Osteoblast (primary cell): ENCODE results near the gene IRAG1. TPM values are rescaled to one million over a fixed set of nuclear protein-coding genes. Genes with fewer than 3 reads are reported as not detected.

Experiments
- DNase-seq: peaks from one replicate; pipeline ENCODE4 v3.0.0; 2011; ENCODE audit warnings: low spot score, mixed read lengths; ENCODE audit not compliant: insufficient read length; ENCODE audit errors: missing footprints
- H2AFZ ChIP-seq: 2 replicates; pipeline ENCODE4 v1.6.0; 2011; ENCODE audit warnings: mild to moderate bottlenecking, low read length
- H3K27ac ChIP-seq: 2 replicates; pipeline ENCODE4 v1.5.1; 2011; ENCODE audit warnings: mild to moderate bottlenecking, low read depth, low read length, moderate library complexity
- H3K27me3 ChIP-seq: 2 replicates; pipeline ENCODE4 v1.6.0; 2012; ENCODE audit warnings: mild to moderate bottlenecking, control low read depth, inconsistent platforms, low read length, moderate library complexity; ENCODE audit not compliant: insufficient read depth
- H3K36me3 ChIP-seq: 2 replicates; pipeline ENCODE4 v1.5.1; 2011; ENCODE audit warnings: mild to moderate bottlenecking, low read length, control low read depth, moderate library complexity; ENCODE audit not compliant: insufficient read depth
- H3K4me1 ChIP-seq: 2 replicates; pipeline ENCODE4 v1.5.1; 2011; ENCODE audit warnings: mild to moderate bottlenecking, low read length, control low read depth, moderate library complexity; ENCODE audit not compliant: insufficient read depth
- H3K4me2 ChIP-seq: 2 replicates; pipeline ENCODE4 v1.6.0; 2011; ENCODE audit warnings: mild to moderate bottlenecking, low read length; ENCODE audit not compliant: insufficient read depth
- H3K4me3 ChIP-seq: fragments of 200-600 bp; sonication (generic); 3 replicates; pipeline ENCODE4 v1.5.1; 2012; ENCODE audit warnings: mild to moderate bottlenecking, low read length, inconsistent platforms; ENCODE audit not compliant: insufficient read depth
- H3K79me2 ChIP-seq: 2 replicates; pipeline ENCODE4 v1.6.0; 2012; ENCODE audit warnings: mild to moderate bottlenecking, low read length, control low read depth, inconsistent platforms; ENCODE audit not compliant: insufficient read depth
- H3K9me3 ChIP-seq: 2 replicates; pipeline ENCODE4 v1.5.1; 2011; ENCODE audit warnings: low read depth, low read length, control low read depth
- H4K20me1 ChIP-seq: 2 replicates; pipeline ENCODE4 v1.6.0; 2012; ENCODE audit warnings: mild to moderate bottlenecking, low read length, control low read depth; ENCODE audit not compliant: insufficient read depth
- CTCF ChIP-seq: IDR thresholded peaks from 2 replicates; pipeline ENCODE4 v1.5.1; 2011; ENCODE audit warnings: mild to moderate bottlenecking, low read depth, low read length, moderate library complexity; ENCODE audit errors: extremely low read depth
- small RNA-seq: library from RNA; depleted of rRNA; stranded (forward); fragments of <200 nt; gene quantifications from one replicate; pipeline ENCODE3, GENCODE V24; 2012
- total RNA-seq: library from RNA; depleted of rRNA; stranded (reverse); fragments of >200 nt; gene quantifications from 2 replicates; pipeline ENCODE4 v1.2.3, GENCODE V29; 2012

Gene IRAG1
- total RNA-seq, 1 donor: 4.3 TPM

GRCh38 chr11:10645212-10645795 is 48.3 kb downstream of the IRAG1 start:
- H3K79me2 ChIP-seq: no peaks in the 10 kb centered on the region
- H3K27ac ChIP-seq: no peak overlapping the region
- H3K9me3 ChIP-seq: no peaks in the 10 kb centered on the region
- no peak overlapping the region for H3K4me3 ChIP-seq
- no peak for DNase-seq
- H3K4me1 ChIP-seq: no peaks in the 10 kb centered on the region
- H3K36me3 ChIP-seq: no peaks in the 10 kb centered on the region
- no peaks in the 10 kb centered on the region for H4K20me1 ChIP-seq
- TF ChIP-seq CTCF: no peak
- no peaks in the 10 kb centered on the region for H3K27me3 ChIP-seq
- no peak overlapping the region for H2AFZ ChIP-seq
- no peak overlapping the region for H3K4me2 ChIP-seq

Small RNAs within 50 kb of the gene (small RNA-seq; reads per million reads assigned to genes)
- gene RF00019: not detected

Other genes with a start within 250 kb of the IRAG1 start
- 3.6 and 5.6 TPM in 2 replicates for gene AMPD3, start 238.5 kb downstream of the IRAG1 start, total RNA-seq
- gene RNF141, start 152.6 kb downstream of the IRAG1 start, total RNA-seq: 27.4 and 29.3 TPM in 2 replicates
- gene LYVE1, start 125.1 kb downstream of the IRAG1 start, total RNA-seq: not detected in 2 replicates
- gene CTR9, start 57.5 kb upstream of the IRAG1 start, total RNA-seq: 25.0 and 27.4 TPM in 2 replicates
- 748 and 782 TPM in 2 replicates for gene EIF4G2, start 115.2 kb upstream of the IRAG1 start, total RNA-seq
- gene ZBED5, start 164.3 kb upstream of the IRAG1 start, total RNA-seq: 29.7 and 32.7 TPM in 2 replicates